GM21515 (cell line): ENCODE data around the gene DIDO1.

Experiments used
- ATAC-seq: cut with Tn5 transposase; IDR thresholded peaks from one replicate; pipeline ENCODE4 v1.9.1; 2021; ENCODE audit not compliant: unreplicated experiment

The DIDO1 gene

DNA sequence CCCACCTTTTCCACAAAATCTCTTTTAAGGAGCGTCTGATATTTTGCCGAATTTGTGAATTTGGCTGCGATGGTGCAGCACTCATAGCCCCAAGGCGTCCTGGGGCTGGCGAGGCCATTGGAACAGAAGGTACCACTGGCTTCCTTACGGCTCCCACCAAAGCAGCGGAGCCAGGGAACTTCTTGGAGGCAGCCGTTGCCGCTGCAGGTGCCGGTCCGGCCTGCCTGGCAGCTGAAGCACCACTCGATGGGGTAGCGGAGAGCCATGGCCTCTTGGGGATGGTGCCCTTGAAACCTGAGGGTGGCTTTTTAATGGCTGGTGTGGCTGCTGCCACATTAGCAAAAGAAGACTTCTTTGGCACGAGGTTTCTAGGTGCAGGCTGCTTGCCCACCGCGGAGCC, 29.8 kb downstream of the DIDO1 start:
- no peak for ATAC-seq

DNA sequence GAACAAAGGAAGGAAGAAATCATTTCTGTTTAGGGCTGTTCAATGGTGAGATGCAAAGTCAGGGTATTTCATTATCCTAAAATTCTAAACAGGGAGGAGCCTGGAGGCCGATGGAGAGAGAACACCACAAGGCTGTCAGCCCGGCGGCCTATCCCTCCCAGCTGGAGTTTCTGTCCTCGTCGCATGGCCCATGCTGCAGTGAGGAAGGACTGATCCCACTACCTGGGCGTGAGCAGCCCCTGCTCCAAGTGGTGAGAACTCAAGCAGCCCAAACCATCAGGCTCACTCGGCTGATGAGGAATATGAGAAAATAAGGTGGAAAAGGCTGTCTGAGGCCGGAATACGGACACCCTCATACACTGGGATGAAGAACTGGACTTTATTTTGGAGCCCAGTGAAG, 30.8 kb downstream of the DIDO1 start:
- ATAC-seq: no peak

DNA sequence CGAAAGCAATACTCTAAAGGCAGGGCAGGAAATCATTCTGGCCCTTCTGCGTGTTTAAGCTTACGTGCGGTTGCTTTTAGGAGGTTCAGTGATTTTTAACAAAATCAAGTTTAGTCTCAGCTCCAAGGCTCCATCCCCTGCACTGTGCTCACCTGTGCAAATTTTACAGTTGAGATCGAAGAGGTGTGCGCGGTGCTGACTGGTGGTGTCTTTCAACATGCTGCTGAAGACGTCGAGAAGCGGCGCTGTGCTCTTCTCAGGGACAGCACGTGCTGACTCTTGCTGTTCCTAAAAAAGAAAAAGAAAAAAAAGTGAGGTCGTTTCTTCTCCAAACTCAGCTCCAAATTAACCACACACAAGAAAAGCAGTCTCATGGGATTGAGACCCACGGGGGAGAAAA, 32.0 kb downstream of the DIDO1 start:
- ATAC-seq: no peak

DNA sequence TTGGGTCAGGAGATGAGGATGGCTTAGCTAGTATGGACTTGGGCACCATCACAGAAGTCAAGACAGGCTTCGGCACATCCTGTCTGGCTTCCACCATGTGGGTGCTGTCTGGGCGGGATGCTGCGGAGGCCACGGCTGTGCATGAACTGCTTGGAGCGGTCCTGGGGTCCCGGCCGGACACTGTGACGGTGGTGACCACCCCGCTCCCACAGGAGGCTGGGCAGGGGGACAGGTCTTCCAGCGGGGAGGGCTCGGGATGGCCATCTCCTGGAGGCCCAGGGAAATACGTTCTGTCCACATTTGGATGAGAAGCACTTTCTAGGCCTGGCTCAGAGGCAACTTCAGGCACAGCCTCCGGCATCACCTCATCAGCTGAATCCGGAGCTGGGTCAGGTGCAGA, 32.6 kb downstream of the DIDO1 start:
- ATAC-seq: no peak

DNA sequence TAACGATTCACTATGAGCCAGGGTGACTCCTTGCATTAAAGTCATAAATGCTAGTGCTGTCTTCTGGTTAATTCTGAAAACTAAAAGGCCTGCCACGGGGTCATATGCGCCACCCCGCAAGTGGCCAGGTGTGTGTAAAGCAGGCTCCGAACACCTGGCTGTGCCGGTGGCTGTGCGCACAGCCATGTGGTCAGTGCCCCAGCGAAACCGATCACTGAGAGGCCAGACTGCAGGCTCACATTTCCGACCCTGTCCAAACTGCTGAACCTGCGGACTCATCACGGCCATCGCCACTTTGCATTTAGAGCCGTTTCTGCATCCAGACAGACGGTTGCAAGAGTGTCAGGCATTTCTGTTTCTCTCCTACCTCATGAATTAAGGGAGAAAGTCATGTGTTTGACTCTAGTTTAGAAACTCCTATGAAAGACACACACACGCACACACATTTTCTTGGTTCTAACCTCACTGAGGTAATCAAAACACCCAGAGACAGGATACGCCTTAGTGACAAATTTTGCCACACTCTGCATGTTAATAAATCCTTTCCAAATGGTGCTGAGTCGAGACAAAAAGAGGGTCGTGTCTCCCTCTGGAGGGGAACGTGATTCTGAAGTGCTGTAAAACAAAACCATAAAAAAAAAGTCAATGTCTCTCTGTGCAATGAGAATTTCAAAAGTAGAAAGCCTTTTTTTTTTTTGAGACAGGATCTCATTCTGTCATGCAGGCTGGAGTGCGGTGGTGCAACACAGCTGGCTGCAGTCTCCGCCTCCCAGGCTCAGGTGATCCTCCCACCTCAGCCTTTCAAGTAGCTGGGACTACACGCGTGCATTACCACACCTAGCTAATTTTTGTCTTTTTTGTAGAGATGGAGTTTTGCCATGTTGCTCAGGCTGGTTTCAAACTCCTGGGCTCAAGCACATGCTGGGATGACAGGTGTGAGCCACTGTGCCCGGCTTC, 33.7 kb downstream of the DIDO1 start:
- ATAC-seq: no peak

DNA sequence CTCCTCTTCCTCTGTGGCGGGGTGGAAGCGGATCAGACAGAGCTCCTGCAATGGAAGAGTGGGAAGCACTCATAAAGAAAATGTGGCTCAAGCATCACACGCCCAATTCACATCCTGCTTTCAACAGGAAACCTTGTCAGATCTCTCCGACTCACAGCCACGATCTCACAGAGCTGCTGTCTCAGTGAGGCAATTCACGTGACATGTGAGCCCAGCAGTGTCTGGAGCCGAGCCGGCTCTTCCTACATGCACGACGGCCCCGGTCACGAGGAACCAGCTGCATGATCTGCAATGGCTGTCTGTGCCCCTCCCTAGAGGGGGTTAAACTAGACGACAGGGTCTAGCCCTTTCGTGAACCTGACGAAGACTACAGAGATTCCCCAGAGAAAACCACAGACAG, 35.2 kb downstream of the DIDO1 start:
- no peak for ATAC-seq

DNA sequence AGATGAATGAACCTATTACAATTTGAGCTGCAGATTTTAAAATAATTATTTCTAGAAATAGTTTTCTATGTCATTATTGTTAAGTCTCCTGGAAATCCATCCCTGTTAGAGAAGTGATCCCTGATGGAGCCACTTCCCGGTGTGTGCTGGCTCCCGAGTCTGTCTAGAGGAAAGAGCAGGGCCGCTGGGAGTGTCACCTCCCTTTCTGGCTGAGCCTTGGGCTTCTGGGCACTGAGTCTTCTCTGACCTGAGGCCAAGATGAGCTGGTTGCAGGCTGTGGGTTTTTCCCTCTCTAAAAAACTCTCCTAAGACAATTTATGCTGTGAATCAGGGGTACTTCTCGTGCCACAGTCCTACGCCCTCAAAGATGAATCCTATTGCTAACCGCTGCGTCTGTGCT, 35.9 kb downstream of the DIDO1 start:
- no peak for ATAC-seq

DNA sequence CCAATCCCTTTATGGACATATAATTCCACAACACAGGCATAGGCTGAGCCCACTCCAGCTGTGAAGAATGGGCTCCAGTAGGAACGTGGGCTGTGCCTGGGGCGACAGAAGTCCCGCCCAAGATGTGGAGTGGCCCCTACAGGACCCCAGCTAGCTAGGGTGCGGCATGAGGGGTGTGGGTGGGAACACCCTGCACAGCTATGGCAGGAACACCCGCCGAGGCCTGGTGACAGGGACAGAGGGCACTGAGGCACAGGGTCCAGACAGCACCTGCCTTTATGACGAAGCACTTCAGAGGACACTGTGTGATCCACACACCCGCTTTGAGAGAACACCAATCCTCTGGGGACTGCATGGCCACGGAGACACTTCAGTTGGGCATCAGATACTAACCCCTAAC, 36.4 kb downstream of the DIDO1 start:
- ATAC-seq: no peak

DNA sequence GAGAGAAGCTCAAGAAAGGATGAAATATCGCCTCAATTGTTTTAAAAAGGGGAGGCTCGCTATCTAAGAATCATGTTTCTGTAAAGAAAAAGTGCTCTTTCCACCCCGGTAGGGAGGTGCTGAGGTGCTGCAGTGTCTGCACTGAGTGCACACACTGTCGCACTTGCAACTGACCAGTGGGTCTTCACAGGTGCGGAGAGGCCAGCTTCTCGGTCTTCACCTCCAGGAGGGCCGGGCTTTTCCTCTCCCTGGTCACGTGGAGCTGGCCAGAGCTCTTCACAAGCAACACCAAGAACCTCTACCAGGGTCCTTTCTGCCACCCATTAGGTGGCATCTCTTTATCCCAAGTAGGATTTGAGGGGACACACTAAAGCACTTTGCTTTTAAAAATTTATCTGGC, 36.9 kb downstream of the DIDO1 start:
- no peak for ATAC-seq

DNA sequence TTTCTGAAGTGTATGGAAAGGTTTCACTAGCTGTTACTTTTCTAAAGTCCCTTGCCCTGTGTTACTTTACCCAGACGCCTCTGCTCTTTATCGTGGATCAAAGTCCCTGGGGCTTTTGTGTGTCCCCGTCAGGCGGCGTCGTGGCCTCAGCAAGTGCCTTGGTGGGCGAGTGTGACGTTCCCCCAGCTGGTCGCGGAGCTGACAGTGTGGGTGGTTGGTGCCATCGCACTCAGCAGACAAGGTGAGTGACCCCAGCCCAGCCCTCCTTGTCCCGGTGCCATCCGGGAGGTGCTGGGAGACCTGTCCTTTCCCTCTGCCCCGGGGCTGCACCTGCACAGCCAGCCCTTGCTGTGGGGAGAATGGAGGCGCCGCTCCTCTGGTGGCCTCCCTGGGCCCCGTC, 37.4 kb downstream of the DIDO1 start:
- ATAC-seq: no peak

DNA sequence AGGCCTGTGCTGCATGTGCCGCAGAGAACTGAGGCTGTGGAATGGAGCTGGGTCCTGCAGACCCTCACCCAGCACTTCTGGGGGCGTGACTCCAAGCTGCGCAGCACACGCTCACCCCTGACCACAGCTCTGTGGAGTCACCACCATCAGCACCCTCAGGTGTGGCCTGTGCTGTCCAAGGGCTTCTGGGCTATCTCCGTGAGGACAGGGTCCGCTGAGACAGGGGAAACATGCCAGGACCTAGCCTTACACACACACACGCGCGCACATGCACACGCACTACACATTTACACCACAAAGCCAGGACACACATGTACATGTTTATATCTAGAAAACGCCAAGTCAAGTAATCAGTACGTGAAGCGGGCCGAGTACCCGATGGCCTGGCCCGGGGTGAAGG, 37.9 kb downstream of the DIDO1 start:
- ATAC-seq: no peak

DNA sequence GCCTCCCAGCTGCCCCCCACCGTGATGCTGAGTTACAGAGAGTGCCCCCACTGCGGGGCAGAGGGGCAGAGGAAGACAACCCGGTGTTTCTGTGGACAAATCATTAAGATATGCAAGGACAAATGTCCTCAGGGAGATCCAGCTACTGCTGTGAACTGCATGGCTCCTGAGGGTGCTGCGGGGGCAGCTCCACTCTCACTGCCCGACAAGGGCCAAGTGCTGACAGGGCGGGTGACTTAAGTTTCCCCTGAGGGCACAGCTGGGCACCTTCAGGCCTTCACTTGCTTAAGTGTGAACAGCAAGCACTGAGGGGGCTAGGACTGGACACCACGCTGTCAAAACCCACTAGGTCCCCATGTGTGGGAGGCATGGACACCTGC, 38.5 kb downstream of the DIDO1 start:
- ATAC-seq: no peak

DNA sequence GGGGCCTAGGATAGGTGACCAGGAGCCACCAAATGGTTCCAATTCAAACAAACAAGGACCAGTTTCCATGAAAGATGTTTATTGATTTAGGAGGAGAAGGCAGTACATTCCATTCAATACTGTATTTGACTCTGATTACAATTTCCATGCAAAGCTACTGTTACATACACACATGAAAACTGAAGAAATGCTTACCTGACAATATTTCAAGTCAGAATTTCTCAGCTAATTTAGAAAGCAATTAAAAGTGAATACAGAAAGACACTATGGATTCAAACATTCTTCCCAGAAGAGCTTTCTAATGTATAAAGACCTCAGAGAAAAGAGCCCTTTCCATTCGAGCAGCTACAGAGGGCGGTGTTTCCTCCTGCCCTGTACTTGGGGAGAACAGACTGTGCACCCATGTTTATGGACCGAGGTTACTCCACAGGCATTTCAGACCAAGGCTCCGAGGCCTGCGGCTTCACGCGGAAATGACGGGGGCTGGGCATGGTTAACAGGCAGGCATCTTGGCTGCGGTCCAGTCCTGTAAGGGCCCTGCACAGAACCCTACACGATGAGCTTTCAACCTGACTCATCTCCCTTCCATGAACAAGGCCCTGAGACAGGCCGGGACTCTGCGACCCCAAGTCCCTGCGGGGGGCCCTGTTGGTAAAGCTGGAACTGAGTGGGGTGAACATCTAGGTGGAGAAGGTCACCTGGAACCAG, 39.0 kb downstream of the DIDO1 start:
- ATAC-seq: no peak

DNA sequence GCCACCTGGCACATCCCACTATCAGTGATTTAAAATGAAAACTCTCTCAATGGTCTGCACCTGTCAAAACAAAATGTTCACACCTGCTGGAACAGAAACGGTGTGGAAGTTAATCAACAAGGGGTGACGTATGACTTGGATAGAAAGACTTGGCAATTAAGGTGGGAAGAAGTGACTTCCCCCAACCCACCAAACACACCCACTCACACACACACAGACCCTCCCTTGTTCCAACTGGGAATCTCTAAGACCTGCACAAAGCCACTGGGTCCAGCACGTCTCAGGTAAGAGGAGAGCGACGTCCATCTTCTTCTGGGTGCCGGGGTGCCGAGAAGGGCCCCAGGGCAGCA, 39.6 kb downstream of the DIDO1 start:
- ATAC-seq: no peak

DNA sequence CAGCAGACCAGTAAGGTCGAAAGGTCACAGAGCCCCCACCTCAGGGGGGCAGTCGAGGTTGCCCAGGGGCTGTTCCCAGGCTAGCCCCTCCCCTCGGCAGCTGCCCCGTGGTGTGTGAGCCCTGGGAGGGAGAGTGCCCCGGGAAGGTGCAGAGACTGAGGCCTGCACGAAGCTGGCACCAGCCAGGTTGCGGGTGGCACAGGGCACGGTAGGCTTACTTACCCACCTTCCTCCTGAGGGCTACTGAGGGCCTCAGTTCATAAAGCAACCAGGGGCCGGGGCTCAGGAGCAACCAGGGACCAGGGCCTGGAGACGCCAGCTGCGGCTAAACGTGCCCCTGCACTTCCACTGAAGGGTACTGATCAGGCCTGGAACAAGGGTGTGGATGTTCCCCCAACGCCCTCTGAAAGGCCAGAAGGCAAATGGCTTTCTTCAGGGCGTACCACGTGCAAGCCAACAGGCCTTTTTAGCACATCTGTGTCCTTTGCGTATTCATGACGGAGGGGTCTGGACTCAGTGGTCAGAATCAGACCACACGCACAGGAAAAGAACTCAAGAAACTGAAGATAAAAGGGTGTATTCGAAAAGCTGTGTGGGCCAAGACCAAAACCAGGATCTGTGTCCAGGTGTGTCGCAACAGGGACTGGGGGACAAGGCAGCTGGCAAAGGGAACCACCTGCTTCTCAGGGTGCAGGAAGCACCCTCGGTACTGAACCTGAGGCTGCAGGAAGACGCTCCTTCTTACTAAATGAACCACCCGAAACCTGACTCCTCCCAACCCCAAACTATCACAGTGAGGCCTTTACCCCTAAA, 40.2 kb downstream of the DIDO1 start:
- ATAC-seq: no peak

DNA sequence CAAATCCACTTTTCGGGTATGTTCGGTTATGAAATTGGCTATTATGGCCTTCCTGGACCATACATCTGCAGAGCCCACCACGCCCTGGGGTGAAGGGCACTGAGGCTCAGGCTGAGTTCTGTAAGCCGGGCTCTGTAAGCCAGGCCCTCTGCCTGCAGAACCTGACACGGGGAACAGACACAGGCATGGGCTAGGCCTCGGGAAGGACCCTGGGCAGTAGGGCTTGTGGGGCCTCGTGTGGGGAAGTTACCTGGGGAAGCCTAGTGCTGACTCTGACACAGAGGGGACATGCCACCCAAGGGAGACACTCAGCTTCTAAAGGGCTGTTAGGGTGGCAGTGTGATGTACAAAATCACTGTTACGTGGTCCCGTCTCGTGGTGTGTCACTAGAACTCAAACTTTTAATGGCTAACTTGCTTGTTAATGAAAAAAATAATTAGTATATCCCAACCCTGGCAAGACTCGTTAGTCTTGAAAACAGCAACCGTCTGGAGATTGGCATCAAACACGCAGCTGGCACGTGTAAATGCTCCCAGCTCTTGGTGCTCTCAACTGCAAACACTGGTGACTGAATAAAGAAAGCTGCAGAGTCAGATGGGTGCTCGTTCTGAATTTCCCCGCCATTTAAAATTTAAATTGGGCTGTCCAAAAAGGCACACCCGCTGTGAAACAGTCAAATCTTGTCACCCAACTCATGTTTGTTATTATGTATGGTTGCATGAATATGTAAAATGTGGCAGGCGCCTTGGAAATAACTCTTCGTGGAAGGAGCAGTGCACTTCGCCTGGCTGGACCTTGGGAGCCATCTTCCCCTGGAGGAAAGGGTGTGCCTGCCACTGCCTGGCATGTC, 41.0 kb downstream of the DIDO1 start:
- ATAC-seq: no peak

DNA sequence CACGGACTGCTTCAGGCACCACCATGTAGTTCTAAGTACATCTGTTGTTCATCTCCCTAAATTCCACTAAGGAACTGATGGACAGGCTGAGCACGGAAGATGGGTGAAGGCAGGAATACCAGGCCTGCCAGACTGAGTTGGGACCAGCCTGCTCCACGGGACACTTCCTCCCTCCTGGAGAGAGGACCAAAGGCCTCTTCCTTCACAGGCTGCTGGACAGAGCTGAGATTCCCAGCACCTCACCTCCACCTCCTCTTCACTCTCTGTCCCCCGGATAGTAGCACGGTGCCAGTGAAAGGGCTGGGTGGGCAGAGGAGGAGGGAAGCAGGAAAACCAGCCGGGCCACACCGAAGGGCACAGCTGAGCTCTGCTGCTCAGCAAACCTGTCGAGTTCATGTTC, 41.7 kb downstream of the DIDO1 start:
- no peak for ATAC-seq

DNA sequence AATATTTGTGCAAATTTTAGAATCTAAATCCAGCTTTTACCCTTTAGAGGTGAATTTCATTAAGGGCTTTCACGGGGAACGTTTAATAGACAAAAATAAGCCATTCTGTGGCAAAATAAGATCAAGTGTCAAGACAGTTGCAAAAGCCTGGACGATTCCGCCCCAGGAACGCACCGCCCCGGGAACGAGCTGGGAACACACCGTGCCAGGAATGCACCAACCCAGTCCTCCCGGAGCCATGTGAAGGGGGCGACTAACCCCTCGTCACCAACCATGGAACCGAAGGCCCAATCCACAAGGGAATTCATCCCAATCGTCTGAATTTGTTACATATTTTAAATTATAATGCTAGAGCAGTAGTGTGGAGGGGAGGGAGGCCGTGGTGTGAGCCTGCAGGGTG, 43.9 kb downstream of the DIDO1 start:
- ATAC-seq: no peak

DNA sequence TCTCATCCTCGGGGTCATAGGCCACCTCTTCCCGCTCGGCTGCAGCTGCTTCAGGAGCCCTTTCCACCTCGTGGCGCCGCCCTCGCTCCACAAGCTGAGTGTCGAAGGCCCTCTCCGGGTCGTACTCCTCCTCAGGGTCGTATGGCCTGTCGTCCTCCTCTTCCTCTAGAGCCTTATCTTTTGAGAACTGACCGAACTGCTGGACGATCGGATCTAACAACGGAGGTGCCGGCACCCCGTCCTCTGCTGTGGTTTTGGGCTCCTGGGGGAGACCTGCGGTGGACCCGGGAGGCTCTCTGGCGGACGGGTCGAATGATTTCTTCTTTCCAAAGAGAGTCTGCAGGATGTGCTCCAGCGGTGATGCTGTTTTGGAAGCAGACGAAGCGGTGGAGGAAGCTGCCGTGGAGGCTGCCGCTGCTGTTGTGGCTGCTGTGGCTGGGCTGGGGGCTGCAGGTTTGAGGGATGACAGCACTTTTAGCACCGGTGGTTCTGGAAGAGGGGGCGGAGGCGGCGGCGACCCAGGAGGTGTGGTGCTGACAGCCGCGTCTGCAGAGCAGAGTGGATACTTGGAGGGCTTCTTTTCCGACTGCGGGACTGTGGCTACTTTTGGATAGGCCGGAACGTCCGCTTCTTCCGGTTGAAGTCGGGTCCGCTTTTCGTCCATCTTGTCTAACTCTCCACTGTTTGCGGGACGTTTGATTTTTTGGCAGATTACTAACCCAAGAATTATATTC, 44.5 kb downstream of the DIDO1 start:
- no peak for ATAC-seq
